ENCODE results near the gene NPLOC4.
A peak's percentile ranks its signal among the peaks of the same experiment; 100 is the strongest.

NPLOC4 gene

DNA sequence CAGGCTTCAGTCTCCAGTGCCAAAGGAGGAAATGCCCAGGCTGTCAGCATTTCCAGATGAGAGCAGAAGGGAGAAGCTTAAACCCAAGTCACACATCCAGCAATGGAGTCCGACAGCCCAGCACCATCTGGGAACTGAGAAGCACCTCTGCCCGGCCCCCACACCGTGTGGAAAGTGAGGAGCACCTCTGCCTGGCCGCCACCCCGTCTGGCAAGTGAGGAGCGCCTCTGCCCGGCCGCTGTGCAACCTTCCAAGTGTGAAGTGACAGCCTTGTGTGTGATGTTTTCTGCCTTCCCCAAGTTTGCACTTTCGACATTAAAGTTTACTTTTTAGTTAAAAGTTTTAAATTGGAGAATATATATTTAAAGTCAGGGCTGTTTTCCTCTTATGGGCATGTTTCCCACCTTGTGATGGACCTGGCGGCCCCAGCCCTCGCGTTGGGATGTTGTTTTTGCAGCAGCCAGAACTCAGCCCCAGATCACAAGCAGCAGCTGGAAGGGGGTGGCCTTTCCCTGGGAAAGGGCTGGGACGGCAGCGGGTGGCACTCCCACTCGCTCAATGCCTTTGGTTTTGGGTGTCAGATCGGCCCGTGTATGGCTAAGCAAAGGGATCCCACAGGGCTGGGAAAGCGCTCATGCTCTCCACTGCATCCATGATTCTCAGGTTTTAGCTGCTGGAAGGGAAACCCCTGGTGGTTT lies 36.8 kb upstream of the NPLOC4 start:
- CTCF ChIA-PET: interaction anchor here (1.3 kb wide), 1 partner anchor 28 kb away, joined by 3 read pairs; no protein-coding TSS in a partner anchor
- POLR2A ChIA-PET: interaction anchor here (1.3 kb wide), 1 partner anchor 28 kb away, joined by 3 read pairs; no protein-coding TSS in a partner anchor
- DNase-seq (ENCODE audit: extremely low spot score): no peak
- no peak for TF ChIP-seq CTCF (IDR thresholded peaks at IDR 0.05; ENCODE audit: control extremely low read depth, extremely low read depth, low read depth, missing control alignments)

DNA sequence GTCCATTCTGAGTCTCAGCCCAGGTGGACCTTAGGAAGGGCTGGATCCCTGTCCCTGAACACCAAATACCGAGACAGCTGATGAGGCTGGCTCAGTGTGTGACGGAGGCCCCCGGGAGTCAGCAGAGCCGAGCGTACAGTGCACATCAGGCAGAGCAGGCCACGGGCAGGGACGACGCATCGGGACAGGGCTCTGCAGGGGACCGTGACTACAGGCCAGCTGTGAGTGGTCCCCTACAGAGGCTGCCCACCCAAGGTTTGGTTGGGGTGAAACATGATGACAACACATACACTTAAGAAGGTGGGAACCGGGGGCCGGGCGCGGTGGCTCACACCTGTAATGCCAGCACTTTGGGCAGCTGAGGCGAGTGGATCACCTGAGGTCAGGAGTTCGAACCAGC lies 36.0 kb upstream of the NPLOC4 start:
- no peak for TF ChIP-seq CTCF (IDR thresholded peaks at IDR 0.05; ENCODE audit: control extremely low read depth, extremely low read depth, low read depth, missing control alignments)
- ChIA-PET CTCF (interaction anchor here (1.2 kb wide), 1 partner anchor 287 kb away, joined by 3 read pairs; no protein-coding TSS in a partner anchor), POLR2A (interaction anchor here (1.3 kb wide), 1 partner anchor 29 kb away, joined by 3 read pairs; no protein-coding TSS in a partner anchor)
- no peak for DNase-seq (ENCODE audit: extremely low spot score)

GRCh38 chr17:81672504-81672903 lies 35.6 kb upstream of the NPLOC4 start:
- ChIA-PET CTCF (interaction anchor here (1.2 kb wide), 1 partner anchor 287 kb away, joined by 3 read pairs; no protein-coding TSS in a partner anchor), POLR2A (interaction anchor here (1.3 kb wide), 1 partner anchor 29 kb away, joined by 3 read pairs; no protein-coding TSS in a partner anchor)
- no peak for DNase-seq (ENCODE audit: extremely low spot score)
- no peak for TF ChIP-seq CTCF (IDR thresholded peaks at IDR 0.05; ENCODE audit: control extremely low read depth, extremely low read depth, low read depth, missing control alignments)

- POLR2A ChIA-PET: no interaction called here
- CTCF ChIA-PET: interaction anchor here (3.9 kb wide), 1 partner anchor 8 kb away, joined by 16 read pairs; no protein-coding TSS in a partner anchor
- DNase-seq (ENCODE audit: extremely low spot score): no peak
- no peak for TF ChIP-seq CTCF (IDR thresholded peaks at IDR 0.05; ENCODE audit: control extremely low read depth, extremely low read depth, low read depth, missing control alignments)
Observed at GRCh38 chr17:81667754-81668153, 30.8 kb upstream of the NPLOC4 start.

DNA sequence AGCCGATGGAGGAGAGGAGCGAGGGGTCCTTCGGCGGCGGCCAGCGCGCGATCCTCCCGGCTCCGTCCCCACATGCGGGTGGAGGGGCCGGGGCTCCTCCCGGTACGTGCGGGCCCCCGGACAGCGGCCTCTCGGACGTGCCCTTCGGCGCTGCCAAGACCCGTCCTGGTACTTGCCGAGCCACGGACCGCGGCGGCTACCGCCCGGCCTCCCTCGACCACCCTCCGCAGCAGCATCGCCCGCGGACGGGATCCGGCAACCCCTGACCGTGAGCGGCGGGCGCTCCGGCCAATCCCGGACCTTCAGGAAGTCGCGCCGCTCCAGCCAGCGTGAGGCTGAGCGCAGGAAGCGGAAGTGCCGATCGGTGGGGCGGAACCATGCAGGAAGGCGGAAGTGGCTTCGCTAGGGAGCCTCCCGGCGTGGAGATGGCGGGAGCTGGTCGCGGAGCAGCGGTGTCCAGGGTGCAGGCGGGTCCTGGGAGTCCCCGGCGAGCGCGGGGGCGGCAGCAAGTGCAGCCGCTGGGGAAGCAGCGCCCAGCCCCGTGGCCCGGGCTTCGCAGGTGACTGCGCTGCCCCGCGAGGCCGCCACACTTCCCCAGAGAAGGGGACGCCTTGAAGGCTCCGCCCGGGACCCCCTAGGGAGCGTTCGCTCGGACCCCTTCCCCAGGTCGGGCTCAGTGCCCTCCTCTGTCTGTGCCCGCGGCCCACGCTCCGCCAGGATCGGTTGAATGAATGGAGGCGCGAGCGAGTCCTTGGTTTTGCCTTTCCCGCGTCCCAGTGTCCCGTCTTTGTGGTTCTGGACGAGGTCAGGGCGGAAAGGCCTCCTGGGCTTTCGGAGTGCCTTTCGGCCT lies 29.7 kb upstream of the NPLOC4 start, which contains the start of the genes CCDC137 and OXLD1:
CCDC137 (plus strand) TSS at position 396 of the 850 bp plus-strand sequence; CDS start at position 426, 30 bp downstream.
OXLD1 (minus strand) TSS at position 264 of the 850 bp plus-strand sequence; CDS start at position 236, 28 bp downstream.
- no peak for TF ChIP-seq CTCF (IDR thresholded peaks at IDR 0.05; ENCODE audit: control extremely low read depth, extremely low read depth, low read depth, missing control alignments)
- ChIA-PET POLR2A (interaction anchor here (0.5 kb wide), 1 partner anchor 532 kb away, joined by 3 read pairs; no protein-coding TSS in a partner anchor), CTCF (interaction anchor here (1.5 to 3.9 kb wide), 3 partner anchors 10 to 37 kb away, joined by 3 to 16 read pairs (median 4); partner anchors contain the start of genes MRPL12 and PDE6G)
- DNase-seq (ENCODE audit: extremely low spot score): peak; percentile 99

- CTCF ChIA-PET: interaction anchor here (1.5 to 3.9 kb wide), 3 partner anchors 9 to 37 kb away, joined by 3 to 16 read pairs (median 4); partner anchors contain the start of genes MRPL12 and PDE6G
- POLR2A ChIA-PET: interaction anchor here (0.5 kb wide), 1 partner anchor 533 kb away, joined by 3 read pairs; no protein-coding TSS in a partner anchor
- no peak for TF ChIP-seq CTCF (IDR thresholded peaks at IDR 0.05; ENCODE audit: control extremely low read depth, extremely low read depth, low read depth, missing control alignments)
- no peak for DNase-seq (ENCODE audit: extremely low spot score)
Observed at GRCh38 chr17:81666092-81666341, 29.1 kb upstream of the NPLOC4 start.
